Thyroid gland (tissue), 4 donors: ENCODE data around the gene ADARB2. TPM values are rescaled to one million over a fixed set of nuclear protein-coding genes. Genes with fewer than 3 reads are reported as not detected.

Experiments used
- DNase-seq, 2 donors: peaks; one replicate each; pipeline ENCODE4 v3.0.0-alpha.2; 2019
- H3K27ac ChIP-seq, 3 donors: fragments of 200-600 bp; sonication (generic); 1 replicate in 2 of 3; 2 replicates in 1 of 3; pipeline ENCODE4 v1.5.1; 2016 to 2019; ENCODE audit warnings: mild to moderate bottlenecking in 1 of 3, moderate library complexity in 1 of 3
- H3K27me3 ChIP-seq: fragments of 200-600 bp; sonication (generic); one replicate; pipeline ENCODE4 v1.5.1; 2019
- H3K36me3 ChIP-seq, 2 donors: fragments of 200-600 bp; sonication (generic); one replicate each; pipeline ENCODE4 v1.5.1; 2016 to 2019
- H3K4me1 ChIP-seq, 2 donors: fragments of 200-600 bp; sonication (generic); one replicate each; pipeline ENCODE4 v1.5.1; 2017 to 2019
- H3K4me3 ChIP-seq, 3 donors: fragments of 200-600 bp; sonication (generic); replicated peaks in 1 of 3; 1 replicate in 2 of 3; 2 replicates in 1 of 3; pipeline ENCODE4 v1.5.1; 2016; ENCODE audit warnings: mild to moderate bottlenecking in 1 of 3
- H3K9me3 ChIP-seq: fragments of 200-600 bp; sonication (generic); one replicate; pipeline ENCODE4 v1.5.1; 2017
- POLR2A ChIP-seq, 2 donors: fragments of 450-650 bp; IDR thresholded peaks; one replicate each; pipeline ENCODE4 v1.6.1; 2017; ENCODE audit warnings: antibody characterized with exemption in 2 of 2, mild to moderate bottlenecking in 2 of 2, moderate library complexity in 1 of 2
- WGBS, 2 donors: methylation state at CpG; one replicate each; pipeline ENCODE4 v1.1.5; 2017; 5-methylcytosine and 5-hydroxymethylcytosine counted together
- intact Hi-C: fragments of 100-400 bp; cut with DNase I; formaldehyde crosslinking; loops from one replicate; pipeline ENCODE4 v1.15.1; 2023
- total RNA-seq, 4 donors: library from RNA; depleted of rRNA; stranded (reverse); fragments of >200 nt; gene quantifications; one replicate each; pipeline ENCODE4 v1.2.3, GENCODE V29; 2016
- TF ChIP-seq, protein P1 (sequence below), 6 experiments: fragments of 200-600 bp in 3 of 6; fragments of 450-650 bp in 3 of 6; sonication (generic) in 3 of 6; IDR thresholded peaks; one replicate each; pipeline ENCODE4 v1.5.1; 2016 to 2019; ENCODE audit warnings: antibody characterized with exemption in 6 of 6, mild to moderate bottlenecking in 2 of 6, inconsistent platforms in 1 of 6, moderate library complexity in 1 of 6

The ADARB2 gene
- total RNA-seq, 4 donors from 2014 or later = 0.08 to 0.15 TPM; not detected in 2

DNA sequence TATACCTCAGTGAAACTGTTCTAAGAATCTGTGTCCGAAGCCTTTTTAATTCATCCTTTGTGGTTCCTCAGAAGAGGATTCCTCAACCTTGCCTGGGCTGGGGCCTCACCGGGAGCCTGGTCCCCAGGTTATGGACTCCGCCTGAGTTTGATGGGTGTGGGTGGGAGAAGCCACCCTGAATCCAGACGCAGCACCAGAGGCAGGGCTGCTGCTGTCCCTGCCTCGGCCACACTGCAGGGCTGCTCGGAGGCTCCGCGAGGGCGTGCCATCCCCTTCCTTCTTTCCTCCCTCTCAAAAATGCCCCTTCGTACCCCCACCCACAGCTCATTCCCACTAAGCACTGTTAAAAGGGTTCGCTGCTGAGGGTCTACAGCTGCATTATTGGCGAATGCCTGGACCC, 146.3 kb downstream of the ADARB2 start:
- no peak for DNase-seq
- intact Hi-C loops = no loop called here
- H3K4me3 ChIP-seq = no peak overlapping the region
- H3K36me3 ChIP-seq = no peaks in the 10 kb centered on the region
- H3K27ac ChIP-seq = no peak overlapping the region
- H3K9me3 ChIP-seq = no peaks in the 10 kb centered on the region
- 88 to 92% methylated on average over 12 of the region's 12 CpGs for WGBS, 2 donors
- no peaks in the 10 kb centered on the region for H3K27me3 ChIP-seq
- H3K4me1 ChIP-seq = no peaks in the 10 kb centered on the region
- TF ChIP-seq POLR2A (IDR thresholded peaks at IDR 0.05) = no peak
- TF ChIP-seq, protein P1, sequence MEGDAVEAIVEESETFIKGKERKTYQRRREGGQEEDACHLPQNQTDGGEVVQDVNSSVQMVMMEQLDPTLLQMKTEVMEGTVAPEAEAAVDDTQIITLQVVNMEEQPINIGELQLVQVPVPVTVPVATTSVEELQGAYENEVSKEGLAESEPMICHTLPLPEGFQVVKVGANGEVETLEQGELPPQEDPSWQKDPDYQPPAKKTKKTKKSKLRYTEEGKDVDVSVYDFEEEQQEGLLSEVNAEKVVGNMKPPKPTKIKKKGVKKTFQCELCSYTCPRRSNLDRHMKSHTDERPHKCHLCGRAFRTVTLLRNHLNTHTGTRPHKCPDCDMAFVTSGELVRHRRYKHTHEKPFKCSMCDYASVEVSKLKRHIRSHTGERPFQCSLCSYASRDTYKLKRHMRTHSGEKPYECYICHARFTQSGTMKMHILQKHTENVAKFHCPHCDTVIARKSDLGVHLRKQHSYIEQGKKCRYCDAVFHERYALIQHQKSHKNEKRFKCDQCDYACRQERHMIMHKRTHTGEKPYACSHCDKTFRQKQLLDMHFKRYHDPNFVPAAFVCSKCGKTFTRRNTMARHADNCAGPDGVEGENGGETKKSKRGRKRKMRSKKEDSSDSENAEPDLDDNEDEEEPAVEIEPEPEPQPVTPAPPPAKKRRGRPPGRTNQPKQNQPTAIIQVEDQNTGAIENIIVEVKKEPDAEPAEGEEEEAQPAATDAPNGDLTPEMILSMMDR (IDR thresholded peaks at IDR 0.05) = no peak

DNA sequence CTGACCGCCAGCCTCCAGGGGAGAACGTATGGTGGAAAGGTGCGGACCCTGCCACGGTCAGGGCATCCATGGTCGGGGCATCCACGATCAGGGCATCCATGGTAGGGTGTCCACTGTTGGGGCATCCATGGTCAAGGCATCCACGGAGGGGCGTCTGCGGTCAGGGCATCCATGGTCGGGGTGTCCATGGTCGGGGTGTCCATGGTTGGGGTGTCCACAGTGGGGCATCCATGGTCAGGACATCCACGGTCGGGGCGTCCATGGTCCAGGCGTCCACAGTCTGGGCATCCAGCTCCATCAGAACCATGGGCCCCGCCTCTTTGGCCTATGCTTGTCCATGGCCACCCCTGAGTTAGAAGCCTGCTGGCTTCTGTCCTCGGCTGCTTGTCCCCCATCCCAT, 148.1 kb downstream of the ADARB2 start:
- intact Hi-C loops = loop anchor here (10.0 kb wide), 1 partner anchor 254 kb away; no protein-coding TSS in a partner anchor
- DNase-seq = no peak
- Histone ChIP-seq H3K27ac (no peak overlapping the region), H3K27me3 (no peaks in the 10 kb centered on the region), H3K4me1 (no peaks in the 10 kb centered on the region), H3K9me3 (no peaks in the 10 kb centered on the region), H3K4me3 (no peak overlapping the region), H3K36me3 (no peaks in the 10 kb centered on the region)
- TF ChIP-seq POLR2A (IDR thresholded peaks at IDR 0.05) = no peak
- TF ChIP-seq, protein P1 (IDR thresholded peaks at IDR 0.05) = no peak
- 90 to 97% methylated on average over 4 to 17 of the region's 17 CpGs for WGBS, 2 donors

DNA sequence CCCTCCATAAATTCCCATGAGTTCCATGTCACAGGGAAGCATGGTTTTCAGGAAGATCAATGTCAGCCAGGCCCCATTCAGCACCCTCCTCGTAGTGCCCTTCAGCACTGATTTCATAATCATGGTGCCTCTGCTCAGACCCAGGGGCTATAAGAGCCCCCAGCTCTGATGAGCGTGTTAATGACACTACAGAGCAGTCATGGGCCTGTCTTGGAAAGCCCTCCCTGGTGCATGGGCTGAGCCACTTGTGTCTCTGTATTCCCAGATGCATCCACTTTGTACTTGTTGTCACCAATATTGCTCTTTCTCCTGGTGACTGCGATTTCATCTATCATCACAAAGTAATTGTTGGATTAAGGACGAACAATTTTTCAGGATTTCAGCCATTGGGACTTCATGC, 154.6 kb downstream of the ADARB2 start:
- TF ChIP-seq, protein P1 (IDR thresholded peaks at IDR 0.05) = no peak
- TF ChIP-seq POLR2A (IDR thresholded peaks at IDR 0.05) = no peak
- Histone ChIP-seq H3K4me3 (no peak overlapping the region), H3K27me3 (no peaks in the 10 kb centered on the region), H3K36me3 (no peaks in the 10 kb centered on the region), H3K4me1 (no peaks in the 10 kb centered on the region), H3K27ac (no peak overlapping the region), H3K9me3 (no peaks in the 10 kb centered on the region)
- 65 to 81% methylated on average over 4 of the region's 4 CpGs for WGBS, 2 donors
- intact Hi-C loops = loop anchor here (10.0 kb wide), 1 partner anchor 248 kb away; no protein-coding TSS in a partner anchor
- DNase-seq = no peak

DNA sequence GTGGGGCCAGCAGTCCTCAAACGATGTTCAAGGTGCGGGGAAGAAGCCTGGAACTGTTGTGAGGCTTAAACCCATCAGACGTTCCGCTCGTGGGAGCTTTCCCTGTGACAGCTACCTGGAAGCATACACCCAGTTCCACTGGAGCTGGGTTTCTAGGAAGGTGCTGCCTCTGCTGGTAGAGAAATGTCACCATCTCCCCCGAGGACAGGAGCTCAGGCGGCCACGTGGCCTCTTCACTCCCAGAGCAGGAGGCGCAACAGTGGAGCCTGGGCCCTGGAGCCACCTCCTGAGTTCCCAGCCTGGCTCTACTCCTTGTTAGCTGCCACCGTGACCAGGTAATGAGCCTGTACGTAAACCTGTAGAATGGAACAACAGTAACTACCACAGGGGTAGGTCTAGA, 156.1 kb downstream of the ADARB2 start:
- no peak for DNase-seq
- TF ChIP-seq POLR2A (IDR thresholded peaks at IDR 0.05) = no peak

DNA sequence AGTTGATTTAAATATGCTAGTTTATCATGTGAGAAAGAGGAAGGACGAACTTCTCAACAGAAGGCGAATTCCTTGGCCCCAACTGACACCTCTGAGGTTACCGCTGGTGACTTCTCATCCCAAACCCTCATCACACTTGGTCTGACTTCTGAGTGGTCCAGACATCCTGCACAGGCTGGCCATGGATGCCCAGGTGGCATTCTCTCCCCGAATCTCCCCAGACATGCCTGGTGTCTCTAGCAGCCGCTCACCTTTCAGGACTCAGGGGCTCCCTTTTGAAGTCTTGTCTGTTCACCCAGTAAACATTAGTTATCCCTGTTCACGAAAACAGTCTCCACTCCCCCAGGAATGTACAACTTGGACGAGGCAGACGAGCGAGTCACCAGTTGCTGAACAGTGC, 157.7 kb downstream of the ADARB2 start:
- H3K27ac ChIP-seq = no peak overlapping the region
- DNase-seq = no peak
- WGBS, 2 donors = 69 to 79% methylated on average over 9 of the region's 9 CpGs
- no peaks in the 10 kb centered on the region for H3K36me3 ChIP-seq
- TF ChIP-seq POLR2A (IDR thresholded peaks at IDR 0.05) = no peak
- TF ChIP-seq, protein P1 (IDR thresholded peaks at IDR 0.05) = no peak
- intact Hi-C loops = loop anchor here (10.0 kb wide), 1 partner anchor 245 kb away; no protein-coding TSS in a partner anchor
- no peak overlapping the region for H3K4me3 ChIP-seq
- no peaks in the 10 kb centered on the region for H3K4me1 ChIP-seq
- H3K9me3 ChIP-seq = no peaks in the 10 kb centered on the region
- H3K27me3 ChIP-seq = no peaks in the 10 kb centered on the region

More for the DNA sequence above, 156.1 kb downstream of the ADARB2 start:
- Histone ChIP-seq H3K9me3 (no peaks in the 10 kb centered on the region), H3K4me3 (no peak overlapping the region), H3K36me3 (no peaks in the 10 kb centered on the region), H3K27me3 (no peaks in the 10 kb centered on the region), H3K27ac (no peak overlapping the region), H3K4me1 (no peaks in the 10 kb centered on the region)
- 44 to 63% methylated on average over 11 of the region's 11 CpGs for WGBS, 2 donors
- intact Hi-C loops = loop anchor here (10.0 kb wide), 1 partner anchor 246 kb away; no protein-coding TSS in a partner anchor

DNA sequence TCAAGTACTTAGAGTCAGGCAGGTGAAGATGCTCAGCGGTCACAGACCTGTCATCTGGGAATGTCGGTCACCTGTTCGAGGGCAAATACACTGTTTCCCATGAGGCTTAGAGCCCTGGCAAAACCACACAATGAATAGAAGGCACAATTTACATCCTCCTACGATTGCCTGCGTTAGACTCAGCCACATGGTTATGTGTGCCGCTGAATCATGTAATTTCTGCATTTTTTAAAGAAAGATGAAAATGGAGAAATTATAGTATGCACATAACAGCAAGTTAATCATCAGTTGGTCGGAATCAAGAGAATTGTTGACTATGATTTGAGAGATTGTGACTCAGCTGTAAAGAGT, 158.2 kb downstream of the ADARB2 start:
- no peak for TF ChIP-seq POLR2A (IDR thresholded peaks at IDR 0.05)
- TF ChIP-seq, protein P1 (IDR thresholded peaks at IDR 0.05) = no peak
- Histone ChIP-seq H3K27me3 (no peaks in the 10 kb centered on the region), H3K9me3 (no peaks in the 10 kb centered on the region), H3K27ac (no peak overlapping the region), H3K4me1 (no peaks in the 10 kb centered on the region), H3K4me3 (no peak overlapping the region), H3K36me3 (no peaks in the 10 kb centered on the region)
- WGBS, 2 donors = 84 to 94% methylated on average over 7 of the region's 7 CpGs
- intact Hi-C loops = no loop called here
- no peak for DNase-seq
